Measurements from ENCODE around the gene GRIFIN. TPM values are rescaled to one million over a fixed set of nuclear protein-coding genes. Genes with fewer than 3 reads are reported as not detected.

GRIFIN gene
- total and polyA plus RNA-seq, 2 experiments from 2014 or later: not detected

DNA sequence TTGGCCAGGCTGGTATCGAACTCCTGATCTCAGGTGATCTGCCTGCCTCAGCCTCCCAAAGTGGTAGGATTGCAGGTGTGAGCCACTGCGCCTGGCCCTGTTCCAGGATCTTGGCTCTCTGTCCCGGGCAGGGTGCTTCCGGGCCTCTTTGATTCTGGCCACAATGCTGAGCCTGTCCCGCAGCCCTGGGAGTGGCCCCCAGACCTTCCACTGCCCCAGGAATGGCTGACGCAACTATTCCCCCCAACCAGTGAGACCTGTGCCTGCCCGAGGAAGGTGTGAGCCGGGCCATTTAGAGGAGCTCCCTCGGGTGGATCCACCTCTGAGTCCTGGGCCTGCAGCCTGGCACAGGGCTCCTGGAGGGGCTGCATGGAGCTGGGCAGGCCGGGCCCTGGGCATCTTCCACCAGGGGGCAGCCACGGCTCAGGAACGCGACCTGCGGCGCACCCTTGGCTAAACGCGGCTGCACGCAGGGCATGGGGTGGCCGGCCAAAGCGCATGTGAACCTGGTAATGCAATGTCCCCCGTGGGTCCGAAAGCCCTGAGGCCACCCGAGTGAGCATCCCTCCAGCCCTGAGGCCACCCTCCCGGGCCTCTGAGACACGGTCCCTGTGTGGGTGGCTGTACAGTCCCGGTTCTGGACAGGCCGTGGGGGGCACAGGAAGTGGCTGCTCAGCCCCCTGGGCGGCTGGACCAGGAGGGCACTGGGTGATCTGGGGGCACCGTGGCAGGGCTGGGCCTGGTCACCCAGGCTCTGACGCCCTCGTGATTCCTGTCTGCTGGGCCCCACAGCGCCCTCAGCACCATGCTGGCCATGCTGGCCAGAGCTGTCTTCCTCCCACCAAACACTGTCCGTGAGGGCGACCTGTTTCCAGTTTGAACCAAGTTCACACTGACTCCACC is 24.8 kb downstream of the GRIFIN start:
- Histone ChIP-seq H3K9me2 (replicated peaks; ENCODE audit: insufficient read depth) (no peaks in the 10 kb centered on the region), H3K4me3 (no peak overlapping the region), H4K20me1 (ENCODE audit: insufficient read depth, poor library complexity, severe bottlenecking) (no peaks in the 10 kb centered on the region), H3K9me3 (ENCODE audit: low read depth) (no peaks in the 10 kb centered on the region), H2AFZ (peak overlapping the region; percentile 50), H3K27me3 (no peaks in the 10 kb centered on the region), H3K27ac (no peak overlapping the region), H3K36me3 (replicated peaks; ENCODE audit: insufficient read depth, low read depth) (no peaks in the 10 kb centered on the region), H3K4me2 (peak overlapping the region; percentile 76), H3K79me2 (no peaks in the 10 kb centered on the region), H3K4me1 (ENCODE audit: insufficient read depth) (peaks cover 6% of the 10 kb centered on the region)
- peak; percentile 87 for DNase-seq (ENCODE audit: low spot score)
- TF ChIP-seq, protein P1, sequence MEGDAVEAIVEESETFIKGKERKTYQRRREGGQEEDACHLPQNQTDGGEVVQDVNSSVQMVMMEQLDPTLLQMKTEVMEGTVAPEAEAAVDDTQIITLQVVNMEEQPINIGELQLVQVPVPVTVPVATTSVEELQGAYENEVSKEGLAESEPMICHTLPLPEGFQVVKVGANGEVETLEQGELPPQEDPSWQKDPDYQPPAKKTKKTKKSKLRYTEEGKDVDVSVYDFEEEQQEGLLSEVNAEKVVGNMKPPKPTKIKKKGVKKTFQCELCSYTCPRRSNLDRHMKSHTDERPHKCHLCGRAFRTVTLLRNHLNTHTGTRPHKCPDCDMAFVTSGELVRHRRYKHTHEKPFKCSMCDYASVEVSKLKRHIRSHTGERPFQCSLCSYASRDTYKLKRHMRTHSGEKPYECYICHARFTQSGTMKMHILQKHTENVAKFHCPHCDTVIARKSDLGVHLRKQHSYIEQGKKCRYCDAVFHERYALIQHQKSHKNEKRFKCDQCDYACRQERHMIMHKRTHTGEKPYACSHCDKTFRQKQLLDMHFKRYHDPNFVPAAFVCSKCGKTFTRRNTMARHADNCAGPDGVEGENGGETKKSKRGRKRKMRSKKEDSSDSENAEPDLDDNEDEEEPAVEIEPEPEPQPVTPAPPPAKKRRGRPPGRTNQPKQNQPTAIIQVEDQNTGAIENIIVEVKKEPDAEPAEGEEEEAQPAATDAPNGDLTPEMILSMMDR (IDR thresholded peaks at IDR 0.05; ENCODE audit: poor library complexity): peak; percentile 80
- no peak for TF ChIP-seq EZH2phosphoT487 (IDR thresholded peaks at IDR 0.05; ENCODE audit: low read depth, severe bottlenecking, unreplicated experiment)
- TF ChIP-seq EZH2 (IDR thresholded peaks at IDR 0.05; ENCODE audit: borderline replicate concordance): no peak
- WGBS (ENCODE audit: low lambda C conversion rate, missing lambda C conversion rate): 34% methylated on average over 30 of the region's 34 CpGs

DNA sequence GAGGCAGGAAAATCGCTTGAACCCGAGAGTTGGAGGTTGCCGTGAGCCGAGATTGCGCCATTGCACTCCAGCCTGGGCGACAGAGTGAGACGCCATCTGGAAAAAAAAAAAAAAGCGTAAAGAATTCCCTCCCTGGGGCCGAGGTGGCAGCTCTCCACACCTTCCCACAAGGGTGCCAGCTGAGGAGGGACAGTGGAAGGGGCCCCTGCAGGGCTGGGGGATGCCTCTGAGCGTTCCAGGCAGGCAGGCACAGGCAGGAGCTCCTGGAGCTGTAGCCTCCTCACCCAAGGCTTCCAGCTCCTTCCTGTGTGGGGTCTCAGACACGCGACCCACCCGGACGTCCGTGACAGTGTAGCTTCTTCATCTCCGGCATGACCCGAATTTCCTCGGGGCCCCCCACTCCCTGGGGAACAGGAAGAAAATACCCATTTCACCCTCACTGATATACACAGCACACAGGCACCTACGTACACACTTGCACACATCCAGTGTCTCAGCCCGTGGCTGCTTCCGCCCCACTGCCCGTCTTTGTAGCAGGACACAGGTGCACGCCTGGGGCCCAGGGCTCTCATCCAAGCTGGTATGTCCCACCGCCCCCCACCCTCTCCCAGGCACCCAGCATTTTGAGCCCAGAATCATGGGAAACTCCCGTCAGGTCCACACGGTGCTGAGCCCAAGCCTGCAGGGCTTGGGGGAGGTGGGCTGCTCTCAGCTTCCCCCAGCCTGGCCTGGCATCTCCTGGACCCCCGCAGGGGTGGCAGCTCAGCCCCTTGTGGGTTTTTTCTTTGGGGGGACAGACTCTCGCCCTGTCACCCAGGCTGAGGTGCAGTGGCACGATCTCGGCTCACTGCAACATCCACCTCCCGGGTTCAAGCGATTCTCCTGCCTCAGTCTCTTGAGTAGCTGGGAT is 25.7 kb downstream of the GRIFIN start:
- H3K79me2 ChIP-seq: no peaks in the 10 kb centered on the region
- no peak overlapping the region for H3K27ac ChIP-seq
- no peaks in the 10 kb centered on the region for H4K20me1 ChIP-seq (ENCODE audit: insufficient read depth, poor library complexity, severe bottlenecking)
- H3K4me3 ChIP-seq: no peak overlapping the region
- H3K27me3 ChIP-seq: no peaks in the 10 kb centered on the region
- WGBS (ENCODE audit: low lambda C conversion rate, missing lambda C conversion rate): 87% methylated on average over 32 of the region's 32 CpGs
- H3K4me2 ChIP-seq: no peak overlapping the region
- H3K4me1 ChIP-seq (ENCODE audit: insufficient read depth): peaks cover 6% of the 10 kb centered on the region
- no peaks in the 10 kb centered on the region for H3K9me2 ChIP-seq (replicated peaks; ENCODE audit: insufficient read depth)
- H3K36me3 ChIP-seq (replicated peaks; ENCODE audit: insufficient read depth, low read depth): no peaks in the 10 kb centered on the region
- no peaks in the 10 kb centered on the region for H3K9me3 ChIP-seq (ENCODE audit: low read depth)
- TF ChIP-seq EZH2phosphoT487 (IDR thresholded peaks at IDR 0.05; ENCODE audit: low read depth, severe bottlenecking, unreplicated experiment) (no peak), EZH2 (IDR thresholded peaks at IDR 0.05; ENCODE audit: borderline replicate concordance) (no peak)
- TF ChIP-seq, protein P1 (IDR thresholded peaks at IDR 0.05; ENCODE audit: poor library complexity): no peak
- H2AFZ ChIP-seq: no peak overlapping the region
- DNase-seq (ENCODE audit: low spot score): no peak

DNA sequence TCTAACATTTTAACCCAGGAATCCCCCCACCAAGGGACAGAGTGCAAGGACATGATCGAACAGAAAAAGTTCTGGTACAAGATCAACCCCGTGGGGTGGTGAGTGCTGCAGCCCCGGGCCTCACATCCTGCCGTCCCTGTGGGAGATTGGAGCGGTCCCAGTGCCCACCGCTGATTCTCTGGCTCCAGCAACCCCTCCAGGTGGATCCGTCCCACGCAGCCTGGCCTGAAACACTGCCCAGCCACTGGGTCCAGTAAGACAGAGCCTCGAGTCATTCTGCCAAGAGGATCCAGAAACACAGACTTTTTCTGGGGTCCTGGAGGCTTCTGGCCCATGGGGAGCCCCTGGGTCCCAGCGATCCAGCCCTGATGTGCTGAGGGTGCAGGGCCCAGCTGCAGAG is 29.5 kb downstream of the GRIFIN start:
- no peaks in the 10 kb centered on the region for H3K9me2 ChIP-seq (replicated peaks; ENCODE audit: insufficient read depth)
- no peaks in the 10 kb centered on the region for H4K20me1 ChIP-seq (ENCODE audit: insufficient read depth, poor library complexity, severe bottlenecking)
- TF ChIP-seq EZH2phosphoT487 (IDR thresholded peaks at IDR 0.05; ENCODE audit: low read depth, severe bottlenecking, unreplicated experiment): no peak
- TF ChIP-seq EZH2 (IDR thresholded peaks at IDR 0.05; ENCODE audit: borderline replicate concordance): no peak
- TF ChIP-seq, protein P1 (IDR thresholded peaks at IDR 0.05; ENCODE audit: poor library complexity): no peak
- H2AFZ ChIP-seq: no peak overlapping the region
- no peaks in the 10 kb centered on the region for H3K27me3 ChIP-seq
- H3K4me1 ChIP-seq (ENCODE audit: insufficient read depth): peaks cover 2% of the 10 kb centered on the region
- no peak overlapping the region for H3K4me3 ChIP-seq
- no peak overlapping the region for H3K27ac ChIP-seq
- H3K4me2 ChIP-seq: no peak overlapping the region
- DNase-seq (ENCODE audit: low spot score): no peak
- WGBS (ENCODE audit: low lambda C conversion rate, missing lambda C conversion rate): 93% methylated on average over 10 of the region's 10 CpGs
- no peaks in the 10 kb centered on the region for H3K36me3 ChIP-seq (replicated peaks; ENCODE audit: insufficient read depth, low read depth)
- H3K9me3 ChIP-seq (ENCODE audit: low read depth): no peaks in the 10 kb centered on the region
- H3K79me2 ChIP-seq: no peaks in the 10 kb centered on the region

All from hepatocyte (in vitro differentiated cells).